Measurements from ENCODE around the gene CRYBG3.

DNA sequence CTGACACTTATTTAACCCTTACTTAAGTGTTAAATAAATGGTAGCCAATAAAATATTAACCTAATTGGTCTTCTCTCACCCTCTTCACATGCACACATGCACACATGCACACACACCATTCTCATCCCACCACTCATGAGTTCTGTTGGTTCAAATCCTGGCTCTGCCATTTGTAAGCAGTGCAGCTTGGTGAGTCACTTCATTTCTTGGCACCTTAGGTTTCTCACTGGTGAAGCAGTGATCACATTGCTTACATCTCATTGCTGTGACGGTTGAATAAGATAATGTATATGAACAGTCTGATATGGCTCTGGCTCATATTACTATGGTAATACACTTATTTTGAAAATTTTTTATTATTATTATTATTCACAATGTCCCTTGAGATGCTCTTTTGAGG, 116.6 kb downstream of the CRYBG3 start:
- TF ChIP-seq, protein P1, sequence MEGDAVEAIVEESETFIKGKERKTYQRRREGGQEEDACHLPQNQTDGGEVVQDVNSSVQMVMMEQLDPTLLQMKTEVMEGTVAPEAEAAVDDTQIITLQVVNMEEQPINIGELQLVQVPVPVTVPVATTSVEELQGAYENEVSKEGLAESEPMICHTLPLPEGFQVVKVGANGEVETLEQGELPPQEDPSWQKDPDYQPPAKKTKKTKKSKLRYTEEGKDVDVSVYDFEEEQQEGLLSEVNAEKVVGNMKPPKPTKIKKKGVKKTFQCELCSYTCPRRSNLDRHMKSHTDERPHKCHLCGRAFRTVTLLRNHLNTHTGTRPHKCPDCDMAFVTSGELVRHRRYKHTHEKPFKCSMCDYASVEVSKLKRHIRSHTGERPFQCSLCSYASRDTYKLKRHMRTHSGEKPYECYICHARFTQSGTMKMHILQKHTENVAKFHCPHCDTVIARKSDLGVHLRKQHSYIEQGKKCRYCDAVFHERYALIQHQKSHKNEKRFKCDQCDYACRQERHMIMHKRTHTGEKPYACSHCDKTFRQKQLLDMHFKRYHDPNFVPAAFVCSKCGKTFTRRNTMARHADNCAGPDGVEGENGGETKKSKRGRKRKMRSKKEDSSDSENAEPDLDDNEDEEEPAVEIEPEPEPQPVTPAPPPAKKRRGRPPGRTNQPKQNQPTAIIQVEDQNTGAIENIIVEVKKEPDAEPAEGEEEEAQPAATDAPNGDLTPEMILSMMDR (IDR thresholded peaks at IDR 0.05), result no peak
- no peak for TF ChIP-seq POLR2A (IDR thresholded peaks at IDR 0.05)
